SU-DHL-6 (cell line): ENCODE results near the gene AGPAT3.

Experiments used
- CTCF ChIP-seq: fragments of 200-600 bp; sonication (generic); IDR thresholded peaks from one replicate; pipeline ENCODE4 v1.5.1; 2017; ENCODE audit warnings: antibody characterized with exemption, mild to moderate bottlenecking, low read length, moderate library complexity; ENCODE audit not compliant: insufficient read depth, poor library complexity, severe bottlenecking
- EZH2phosphoT487 ChIP-seq: fragments of 200-600 bp; sonication (generic), shearing (Covaris generic); conservative IDR thresholded peaks from 2 replicates; pipeline ENCODE4 v1.6.1; 2018; ENCODE audit warnings: mild to moderate bottlenecking, antibody characterized with exemption, low read length, moderate library complexity, mixed read lengths

- TF ChIP-seq CTCF = no peak
- TF ChIP-seq EZH2phosphoT487 = no peak
Observed at GRCh38 chr21:43900078-43900385, 35.0 kb downstream of the AGPAT3 start.
